Activated CD4-positive, alpha-beta T cell treated with anti-CD3 and anti-CD28 coated beads, Interleukin-2, Interleukin-4, amounts not matched to agents 100 ng/mL and 50 ng/mL, durations not matched to agents 16 hours and 8 hours (primary cell): Measurements from ENCODE around the gene CRYGN.

Experiments
- DNase-seq: peaks from one replicate; pipeline ENCODE4 v3.0.0-alpha.2; 2020; ENCODE audit warnings: low spot score

Gene CRYGN

DNA sequence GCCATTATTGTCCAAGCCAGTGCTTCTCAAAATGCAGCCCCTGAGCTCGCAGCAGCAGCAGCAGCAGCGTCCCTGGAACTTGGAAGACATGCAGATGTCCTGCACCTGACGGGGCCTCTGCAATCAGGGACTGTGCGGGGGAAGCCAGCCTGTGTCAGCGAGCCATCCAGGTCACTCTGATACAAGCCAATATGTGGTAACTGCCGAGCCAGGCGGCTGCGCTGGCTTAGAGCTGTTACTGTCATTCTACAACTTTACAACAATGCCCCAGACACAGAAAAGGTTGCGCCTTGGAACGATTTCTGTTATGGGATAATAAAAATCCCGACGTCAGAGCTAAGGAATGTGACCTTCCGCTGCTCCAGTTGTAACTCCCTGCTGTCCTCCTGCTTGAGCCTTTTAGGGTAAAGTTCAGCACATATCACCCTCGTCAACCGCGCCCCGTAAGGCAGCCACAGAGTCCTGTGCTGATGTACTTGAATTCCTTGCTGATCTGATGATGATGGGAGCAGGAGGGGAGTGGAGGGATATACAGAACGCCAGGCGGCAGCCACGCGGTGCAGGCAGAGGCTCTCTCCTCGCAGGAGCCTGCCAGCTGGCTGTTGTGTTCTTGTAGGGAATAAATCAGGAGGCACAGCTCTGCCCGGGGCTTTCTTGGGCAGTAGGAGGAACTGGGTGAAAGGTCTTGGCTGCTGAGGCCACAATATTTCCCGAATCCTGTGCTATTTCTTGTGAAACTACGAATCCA lies 20.0 kb upstream of the CRYGN start:
- DNase-seq, result no peak

DNA sequence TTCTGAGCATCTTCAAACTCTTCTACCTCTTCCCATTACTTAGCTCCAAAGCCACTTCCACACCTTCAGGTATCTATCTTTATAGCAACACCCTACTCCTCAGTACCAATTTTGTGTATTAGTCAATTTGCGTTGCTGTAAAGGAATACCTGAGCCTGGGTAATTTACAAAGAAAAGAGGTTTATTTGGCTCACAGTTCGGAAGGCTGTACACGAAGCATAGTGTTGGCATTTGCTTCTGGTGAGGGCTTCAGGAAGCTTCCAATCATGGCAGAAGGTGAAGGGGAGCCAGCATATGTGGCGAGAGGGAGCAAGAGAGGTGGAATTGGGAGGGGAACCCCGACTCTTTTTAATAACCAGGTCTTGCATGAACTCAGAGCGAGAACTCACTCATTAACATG lies 17.6 kb upstream of the CRYGN start:
- DNase-seq, result no peak

DNA sequence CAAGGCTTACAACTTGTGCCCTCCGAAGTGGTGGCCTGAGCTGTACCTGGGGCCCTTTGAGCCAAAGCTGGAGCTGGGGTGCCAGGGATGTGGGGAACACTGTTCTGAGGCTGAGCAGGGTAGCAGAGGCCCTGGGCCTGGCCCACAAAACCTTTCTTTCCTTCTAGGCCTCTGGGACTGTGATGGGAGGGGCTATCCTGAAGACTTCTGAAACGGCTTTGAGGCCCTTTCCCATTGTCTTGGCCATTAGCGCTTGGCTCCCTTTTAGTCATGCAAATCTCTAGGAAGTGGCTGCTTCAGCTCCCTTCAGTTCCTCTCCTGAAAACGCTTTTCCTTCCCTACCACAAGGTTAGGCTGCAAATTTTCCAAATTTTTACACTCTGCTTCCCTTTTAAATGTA lies 16.8 kb upstream of the CRYGN start:
- DNase-seq, result no peak

DNA sequence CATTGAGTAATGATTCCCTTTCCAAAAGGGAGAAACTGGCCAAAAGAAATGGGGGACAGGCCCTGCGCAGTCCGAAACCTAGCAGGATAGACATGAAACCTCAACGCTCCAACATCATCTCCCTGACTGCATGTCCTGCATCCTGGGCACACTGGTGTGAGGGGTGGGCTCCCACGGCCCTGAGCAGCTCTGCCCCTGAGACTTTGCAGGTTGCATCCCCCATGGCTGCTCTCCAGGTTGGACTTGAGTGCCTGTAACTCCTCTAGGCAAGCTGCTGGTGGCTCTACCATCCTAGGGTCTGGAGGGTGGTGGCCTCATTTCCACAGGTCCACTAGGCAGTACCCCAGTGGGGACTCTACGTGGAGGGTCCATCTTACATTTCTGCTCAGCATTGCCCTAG lies 16.3 kb upstream of the CRYGN start:
- no peak for DNase-seq

DNA sequence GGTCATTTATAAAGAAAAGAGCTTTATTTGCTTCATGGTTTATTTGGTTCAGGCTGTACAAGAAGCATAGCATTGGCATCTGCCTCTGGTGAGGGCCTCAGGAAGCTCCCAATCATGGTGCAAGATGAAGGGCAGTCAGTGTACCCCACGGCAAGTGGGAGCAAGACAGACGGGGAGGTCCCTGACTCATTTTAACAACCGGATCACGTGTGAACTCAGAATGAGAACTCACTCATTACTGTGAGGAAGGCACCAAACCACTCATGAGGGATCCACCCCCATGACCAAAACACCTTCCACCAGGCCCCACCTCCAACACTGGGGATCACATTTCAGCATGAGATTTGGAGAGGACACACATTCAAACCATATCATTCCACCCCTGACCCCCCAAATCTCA lies 15.7 kb upstream of the CRYGN start:
- DNase-seq, result no peak

DNA sequence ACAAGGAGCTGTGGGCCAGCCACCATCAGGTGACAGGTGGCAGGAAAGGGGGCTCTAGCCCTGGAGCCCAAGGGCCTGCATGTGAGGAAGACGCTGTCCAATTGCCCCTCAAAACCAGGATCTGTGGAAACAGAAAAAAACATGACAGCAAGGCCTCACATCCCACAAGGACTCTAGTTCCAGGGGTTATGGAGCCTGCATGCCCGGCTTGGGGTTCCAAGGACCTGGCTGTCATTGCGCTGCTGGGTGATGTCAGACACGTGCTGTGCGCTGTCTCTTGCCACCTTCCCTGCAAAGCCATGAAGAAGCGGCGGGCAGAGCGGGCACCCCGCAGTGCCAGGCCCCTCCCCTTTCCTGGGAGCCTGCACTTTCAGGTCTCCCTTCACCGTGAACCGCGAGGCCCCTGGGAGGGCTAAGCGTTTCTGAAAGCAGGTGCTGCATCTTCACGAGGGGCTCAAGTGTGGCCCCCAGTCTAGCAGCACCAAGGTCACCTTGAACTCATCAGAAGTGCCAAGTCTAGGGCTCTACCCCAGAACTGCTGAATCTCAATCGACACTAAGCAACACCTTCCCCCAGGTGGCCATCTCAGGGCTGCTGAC lies 15.1 kb upstream of the CRYGN start:
- DNase-seq, result no peak

DNA sequence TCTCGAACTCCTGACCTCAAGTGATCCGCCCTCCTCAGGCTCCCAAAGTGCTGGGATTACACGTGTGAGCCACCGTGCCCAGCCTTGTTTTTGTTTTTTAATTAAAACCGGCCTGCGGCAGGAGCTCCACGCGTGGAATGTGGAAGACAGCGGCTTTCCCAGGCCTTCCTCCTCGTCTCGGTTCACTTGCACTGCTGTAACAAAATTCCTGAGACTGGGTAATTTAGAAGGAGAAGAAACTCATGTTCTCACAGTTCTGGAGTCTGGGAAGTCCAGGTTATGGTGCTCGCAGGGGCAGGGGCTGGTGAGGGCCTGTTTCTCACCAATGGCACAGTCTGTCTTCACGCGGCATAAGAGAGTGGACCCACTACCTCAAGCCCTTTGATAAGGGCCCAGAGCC lies 14.4 kb upstream of the CRYGN start:
- no peak for DNase-seq

DNA sequence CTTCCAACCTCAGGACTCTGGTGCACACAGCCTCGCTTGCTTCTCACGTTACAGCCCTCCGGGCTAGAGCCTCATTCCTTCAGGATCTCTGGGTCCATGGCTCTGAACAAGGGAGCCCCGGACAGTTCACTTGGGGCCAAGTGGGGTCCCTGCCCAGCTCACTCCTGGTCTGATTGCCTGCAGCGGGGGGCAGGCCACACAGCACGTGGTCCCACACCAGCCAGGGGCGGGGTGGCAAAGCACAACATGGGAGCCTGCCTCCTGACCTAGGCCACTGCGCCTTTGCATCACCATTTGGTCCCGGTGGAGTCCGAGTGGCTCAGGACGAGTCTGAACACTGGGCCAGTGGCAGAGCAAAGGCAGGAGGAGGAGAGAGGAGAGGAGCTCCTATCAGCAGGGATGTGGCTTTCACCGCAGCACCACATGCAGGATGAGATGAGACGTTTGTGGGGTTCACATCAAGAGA lies 13.4 kb upstream of the CRYGN start:
- DNase-seq, result no peak

DNA sequence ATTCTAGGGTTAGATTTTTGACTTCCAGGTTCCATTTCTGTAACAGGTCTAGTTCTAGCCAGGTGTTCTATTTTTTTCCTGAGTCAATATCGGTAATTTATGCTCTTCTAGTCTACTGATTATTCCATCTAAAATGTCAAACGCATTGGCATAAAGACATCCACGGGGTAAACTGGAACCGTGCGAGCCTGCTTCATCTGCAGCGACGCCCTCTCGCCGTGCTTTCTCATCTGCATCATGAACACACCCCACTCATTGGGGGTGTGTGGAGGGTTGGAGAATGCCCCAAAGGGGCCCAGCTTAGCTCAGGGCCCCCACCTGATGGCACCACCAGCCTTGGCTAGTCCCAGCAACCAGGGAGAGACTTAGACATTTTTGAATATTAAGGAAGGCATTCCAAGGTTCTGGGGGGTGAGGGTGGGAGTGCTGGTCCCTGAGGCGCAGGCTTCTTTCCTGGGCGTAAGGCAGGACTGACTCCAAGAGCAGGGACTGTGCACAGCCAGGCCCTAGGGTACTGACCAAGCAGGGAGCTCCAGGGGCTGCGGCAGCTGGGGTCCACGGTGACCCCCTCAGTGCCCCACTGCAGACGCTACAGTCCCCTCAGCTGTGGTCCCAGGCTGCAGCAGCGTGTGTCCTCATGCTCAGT lies 12.9 kb upstream of the CRYGN start:
- DNase-seq, result no peak

DNA sequence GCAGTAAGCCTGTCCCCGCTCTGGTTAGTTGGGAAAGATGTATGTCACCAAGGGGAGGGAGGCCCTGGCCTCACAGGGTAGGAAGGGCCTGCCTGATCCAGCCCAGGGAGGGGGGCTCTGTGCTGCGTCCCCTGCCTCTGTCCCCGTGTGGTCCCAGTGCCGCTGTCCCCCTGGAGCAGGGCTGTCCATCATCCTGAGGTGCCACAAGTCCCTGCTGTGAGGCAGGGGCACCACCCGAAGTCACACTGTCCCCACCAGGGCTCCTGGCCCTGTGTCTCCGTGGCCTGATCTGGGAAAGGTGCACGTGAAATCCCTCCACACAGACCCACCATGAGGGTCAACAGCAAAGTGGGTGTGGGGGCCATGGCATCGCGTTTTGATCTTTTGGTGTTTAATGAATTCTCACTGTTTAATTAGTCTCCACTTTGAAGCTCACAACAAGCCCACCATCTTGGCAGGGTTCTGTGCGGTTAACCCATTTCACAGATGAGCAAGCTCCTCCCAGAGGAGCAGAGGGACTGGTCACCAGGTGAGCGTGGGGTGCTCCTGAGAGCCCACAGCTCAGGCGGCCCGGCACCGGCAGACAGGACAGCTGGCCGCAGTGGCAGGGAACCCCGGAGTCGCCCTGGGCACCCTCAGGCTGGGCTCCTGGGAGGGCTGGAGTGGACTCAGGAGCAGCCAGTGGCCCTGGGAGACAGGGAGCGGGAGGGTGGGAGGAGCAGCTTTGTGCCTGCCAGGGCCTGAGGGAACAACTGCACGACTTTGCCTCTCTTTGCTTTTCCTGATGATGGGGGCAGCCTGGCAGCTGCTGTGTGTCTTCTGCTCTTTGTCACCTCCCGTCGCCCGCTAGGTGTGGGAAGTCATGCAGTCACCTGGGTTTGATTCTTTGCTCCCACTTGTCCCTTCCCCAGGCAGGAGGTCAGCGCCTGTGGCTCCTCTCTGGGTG lies 12.0 kb upstream of the CRYGN start:
- no peak for DNase-seq

DNA sequence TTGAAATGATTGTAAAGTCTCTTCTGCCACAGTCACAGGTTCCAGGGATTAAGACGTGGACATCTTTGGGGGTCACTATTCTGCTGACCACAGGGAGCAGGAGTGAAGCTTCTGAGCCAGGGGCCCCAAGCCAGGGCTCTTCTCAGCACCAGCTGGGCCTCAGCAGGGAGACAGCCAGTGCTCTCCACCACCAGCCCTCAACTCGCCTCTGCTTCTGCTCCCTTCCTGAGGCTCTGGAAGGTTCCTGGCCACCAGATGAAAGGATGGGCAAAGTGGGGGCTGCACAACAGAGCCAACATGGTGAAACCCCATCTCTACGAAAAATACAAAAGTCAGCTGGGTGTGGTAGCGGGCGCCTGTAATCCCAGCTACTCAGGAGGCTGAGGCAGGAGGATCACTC lies 11.2 kb upstream of the CRYGN start:
- no peak for DNase-seq

DNA sequence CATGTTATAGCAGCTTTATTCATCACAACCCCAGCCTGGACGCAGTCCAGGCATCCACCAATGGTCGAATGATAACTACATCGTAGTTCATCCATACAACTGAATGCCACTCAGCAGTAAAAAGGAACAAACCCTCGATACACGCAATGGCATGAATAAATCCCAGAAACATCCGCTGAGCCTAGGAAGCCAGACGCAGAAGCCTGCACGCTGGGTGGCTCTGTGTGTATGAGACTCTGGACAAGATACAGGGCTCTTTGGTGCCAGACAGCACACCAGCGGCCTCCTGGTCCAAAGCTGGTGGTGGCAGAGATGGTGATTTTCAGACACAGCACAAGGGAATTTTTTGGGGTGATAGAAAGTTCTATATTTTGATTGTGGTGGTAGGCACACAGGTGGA lies 10.0 kb upstream of the CRYGN start:
- no peak for DNase-seq

DNA sequence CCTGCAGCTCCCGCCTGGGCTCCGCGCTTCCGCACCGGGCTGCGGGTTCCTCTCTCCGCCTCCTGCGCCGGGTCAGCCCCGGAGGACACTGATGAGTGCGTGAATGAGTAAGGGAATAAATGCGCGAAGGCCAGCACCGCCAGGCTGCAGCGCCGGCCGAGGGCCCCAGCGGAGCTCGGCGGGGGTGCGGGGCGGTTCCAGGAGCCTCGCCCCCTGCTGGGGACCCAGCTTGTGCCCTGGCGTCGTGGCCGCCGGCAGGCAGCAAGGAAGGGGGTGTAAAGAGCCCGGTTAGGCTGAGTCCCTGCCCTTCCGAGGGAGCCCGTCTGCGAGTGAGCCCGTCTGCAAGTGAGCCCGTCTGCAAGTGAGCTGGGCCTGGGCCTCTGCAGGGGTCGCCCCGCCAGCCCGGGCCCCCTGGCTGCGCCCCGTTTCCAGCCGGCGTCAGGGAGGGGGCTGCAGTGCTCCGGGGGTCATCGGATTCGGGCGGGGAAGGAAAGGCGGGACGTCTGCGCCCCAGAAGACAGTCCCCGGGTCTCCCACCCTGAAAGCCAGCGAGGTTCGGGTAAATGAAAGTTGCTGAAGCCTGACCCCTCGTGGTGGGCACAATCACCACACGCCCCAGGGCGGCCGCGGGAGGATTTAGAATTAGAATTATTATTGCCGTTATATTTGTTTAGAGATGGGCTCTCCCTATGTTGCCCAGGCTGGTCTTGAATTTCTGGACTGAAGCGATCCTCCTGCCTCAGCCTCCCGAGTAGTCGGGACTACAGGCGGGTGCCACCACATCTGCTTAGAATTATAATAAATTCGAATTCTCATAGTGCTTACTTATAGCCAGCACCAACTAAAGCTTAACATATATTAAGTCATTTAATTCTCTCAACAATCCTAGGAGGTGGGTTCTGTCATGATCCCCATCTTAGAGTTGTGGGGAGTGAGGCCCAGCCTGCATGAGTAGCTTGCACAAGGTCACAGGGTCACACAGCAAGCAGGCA lies 8.6 kb upstream of the CRYGN start:
- peak; percentile 66 for DNase-seq

DNA sequence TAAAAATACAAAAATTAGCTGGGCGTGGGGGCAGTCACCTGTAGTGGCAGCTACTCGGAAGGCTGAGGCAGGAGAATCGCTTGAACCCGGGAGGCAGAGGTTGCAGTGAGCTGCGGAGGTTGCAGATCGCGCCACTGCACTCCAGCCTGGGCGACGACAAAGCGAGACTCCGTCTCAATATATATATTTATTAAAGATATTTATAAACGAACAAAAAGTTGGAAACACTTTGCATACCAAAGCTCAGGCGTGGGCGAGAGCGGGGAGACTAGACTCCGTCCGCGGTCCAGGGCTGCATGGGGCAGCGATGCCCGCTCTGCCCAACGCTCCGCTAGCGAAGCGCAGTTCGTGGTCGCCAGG lies 7.9 kb upstream of the CRYGN start:
- no peak for DNase-seq

DNA sequence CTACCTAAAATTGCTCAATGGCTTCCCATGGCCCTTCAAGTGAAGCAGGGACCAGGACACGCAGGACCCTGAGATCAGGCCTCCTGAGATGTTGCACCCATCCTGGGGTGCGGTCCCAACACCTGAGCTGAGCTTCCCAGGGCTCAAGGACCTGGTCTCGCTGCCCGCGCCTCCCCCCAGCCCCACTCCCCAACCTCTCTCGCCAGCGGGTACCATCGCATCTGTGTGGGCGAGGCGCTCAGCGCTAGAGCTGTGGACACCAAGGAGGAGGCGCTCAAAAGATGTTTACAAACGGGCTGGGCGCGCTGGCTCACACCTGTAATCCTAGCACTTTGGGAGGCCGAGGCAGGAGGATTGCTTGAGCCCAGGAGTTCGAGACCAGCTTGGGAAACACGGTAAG lies 7.4 kb upstream of the CRYGN start:
- no peak for DNase-seq

DNA sequence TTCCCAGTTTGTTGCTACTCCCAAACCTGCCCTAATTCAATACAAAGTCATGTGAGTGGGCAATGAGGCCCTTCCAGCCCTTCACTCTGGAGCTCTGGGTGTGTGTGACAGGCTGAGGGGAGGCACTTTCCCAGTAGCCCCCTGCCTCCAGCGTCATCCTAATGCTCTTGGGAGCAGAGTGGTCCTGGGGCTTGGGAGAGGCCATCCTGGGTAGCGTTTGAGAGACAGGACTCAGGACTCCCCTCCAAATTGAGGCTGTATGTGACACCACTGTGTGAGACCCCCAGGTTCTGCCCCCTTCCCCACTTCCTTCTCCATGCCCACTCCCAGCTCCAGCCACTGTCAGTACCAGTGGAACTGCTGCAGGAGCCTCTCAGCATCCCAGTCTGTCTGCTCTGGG lies 6.5 kb upstream of the CRYGN start:
- DNase-seq, result no peak

DNA sequence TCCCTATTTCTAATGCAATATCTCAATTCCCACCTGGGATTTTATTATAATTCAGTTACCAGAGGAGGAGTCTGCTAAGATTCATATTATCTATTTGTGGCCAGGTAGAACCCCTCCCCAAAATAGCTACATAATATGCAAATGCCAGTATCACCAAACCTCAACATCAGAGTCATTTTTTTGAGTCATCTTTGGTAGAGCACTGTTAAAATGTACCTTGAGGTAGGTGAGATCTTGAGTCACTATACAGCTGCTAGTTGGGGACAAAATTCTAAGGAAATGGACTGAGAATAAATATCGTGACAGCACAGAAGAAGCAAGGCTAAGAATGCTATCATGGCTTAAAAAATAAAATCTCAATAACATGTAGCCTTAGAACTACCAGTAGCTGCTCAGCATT lies 4.7 kb upstream of the CRYGN start:
- no peak for DNase-seq

DNA sequence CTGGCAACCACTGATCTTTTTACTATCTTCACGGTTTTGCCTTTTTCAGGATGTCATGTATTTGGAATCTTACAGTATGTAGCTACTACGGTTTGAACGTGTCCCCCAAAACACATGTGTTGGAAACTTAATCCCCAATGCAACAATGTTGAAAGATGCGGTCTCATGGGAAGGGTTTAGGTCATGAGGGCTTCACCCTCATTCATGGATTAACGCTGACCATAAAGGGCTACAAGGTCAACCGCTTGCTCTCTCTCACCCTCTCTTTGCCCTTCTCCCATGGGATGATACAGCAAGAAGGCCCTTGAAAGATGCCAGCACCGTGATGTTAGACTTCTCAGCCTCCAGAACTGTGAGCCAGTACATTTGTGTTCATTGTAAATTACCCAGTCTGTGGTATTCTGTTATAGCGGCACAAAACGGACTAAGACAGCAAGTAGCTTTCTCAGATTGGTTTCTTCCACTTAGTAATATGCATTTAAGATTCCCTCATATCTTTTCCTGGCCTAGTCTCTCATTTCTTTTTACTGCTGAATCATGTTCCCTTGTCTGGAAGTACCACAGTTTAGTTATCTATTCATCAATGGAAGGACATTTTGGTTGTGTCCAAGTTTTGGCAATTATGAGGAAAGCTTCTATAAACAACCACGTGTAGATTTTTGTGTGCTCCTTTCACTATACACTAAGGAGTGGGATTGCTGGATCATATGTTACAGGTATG lies 3.0 kb upstream of the CRYGN start:
- DNase-seq, result no peak

DNA sequence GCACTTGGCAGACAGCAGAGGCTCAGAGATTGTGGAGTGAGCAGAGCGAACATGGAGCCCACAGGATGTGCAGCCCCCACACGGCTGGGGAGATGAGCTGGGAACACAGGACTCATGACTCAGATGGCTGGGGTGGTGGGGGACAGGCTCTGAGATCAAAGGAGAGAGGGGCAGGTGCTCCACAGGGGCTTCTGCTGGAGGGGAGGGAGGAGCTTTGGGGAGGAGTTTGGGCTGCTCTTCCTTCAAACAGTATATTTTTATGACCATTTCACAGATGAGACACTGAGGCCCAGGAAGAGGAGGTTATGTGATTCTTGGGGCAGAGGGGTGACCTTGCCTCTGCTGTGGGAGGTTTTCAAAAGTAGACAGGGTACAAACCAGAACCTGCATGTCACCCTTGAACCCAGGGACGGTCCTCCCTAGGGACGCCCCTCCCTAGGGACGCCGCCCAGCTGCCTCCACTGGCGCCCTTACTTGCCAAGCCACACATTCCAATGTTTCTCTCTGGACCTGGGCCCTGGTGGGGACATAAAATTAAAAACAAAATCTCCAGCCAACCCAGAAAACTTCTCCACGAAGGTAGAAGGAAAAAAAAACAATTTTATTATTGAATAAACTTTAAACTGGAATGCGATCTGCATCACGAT lies 981 bp upstream of the CRYGN start:
- no peak for DNase-seq
